NCI-H460 (cell line): ENCODE measurements around the gene GUCY1A1. TPM values are rescaled to one million over a fixed set of nuclear protein-coding genes. Genes with fewer than 3 reads are reported as not detected.
"Not testable (repeated sequence)": the region's sequence is repeated elsewhere in the genome, so short reads cannot be mapped to it uniquely, and the experiment has no call there.

ENCODE experiments used
- DNase-seq: peaks from one replicate; pipeline ENCODE4 v3.0.0-alpha.2; 2016; ENCODE audit warnings: low read depth; ENCODE audit errors: extremely low read depth
- polyA plus RNA-seq: library from polyadenylated mRNA; depleted of rRNA; stranded (reverse); fragments of >200 nt; gene quantifications from 2 replicates; pipeline ENCODE4 v1.2.3, GENCODE V29; 2014; cell fraction: nucleus; rRNA removed
- total RNA-seq: library from RNA; depleted of rRNA; stranded (reverse); fragments of >200 nt; shearing (Covaris generic); gene quantifications from 2 replicates; pipeline ENCODE4 v1.2.3, GENCODE V29; 2014; rRNA removed

The GUCY1A1 gene, protein sequence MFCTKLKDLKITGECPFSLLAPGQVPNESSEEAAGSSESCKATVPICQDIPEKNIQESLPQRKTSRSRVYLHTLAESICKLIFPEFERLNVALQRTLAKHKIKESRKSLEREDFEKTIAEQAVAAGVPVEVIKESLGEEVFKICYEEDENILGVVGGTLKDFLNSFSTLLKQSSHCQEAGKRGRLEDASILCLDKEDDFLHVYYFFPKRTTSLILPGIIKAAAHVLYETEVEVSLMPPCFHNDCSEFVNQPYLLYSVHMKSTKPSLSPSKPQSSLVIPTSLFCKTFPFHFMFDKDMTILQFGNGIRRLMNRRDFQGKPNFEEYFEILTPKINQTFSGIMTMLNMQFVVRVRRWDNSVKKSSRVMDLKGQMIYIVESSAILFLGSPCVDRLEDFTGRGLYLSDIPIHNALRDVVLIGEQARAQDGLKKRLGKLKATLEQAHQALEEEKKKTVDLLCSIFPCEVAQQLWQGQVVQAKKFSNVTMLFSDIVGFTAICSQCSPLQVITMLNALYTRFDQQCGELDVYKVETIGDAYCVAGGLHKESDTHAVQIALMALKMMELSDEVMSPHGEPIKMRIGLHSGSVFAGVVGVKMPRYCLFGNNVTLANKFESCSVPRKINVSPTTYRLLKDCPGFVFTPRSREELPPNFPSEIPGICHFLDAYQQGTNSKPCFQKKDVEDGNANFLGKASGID
- total RNA-seq: 0.55 and 0.92 TPM in 2 replicates
- polyA plus RNA-seq: 1.7 and 2.4 TPM in 2 replicates

DNA sequence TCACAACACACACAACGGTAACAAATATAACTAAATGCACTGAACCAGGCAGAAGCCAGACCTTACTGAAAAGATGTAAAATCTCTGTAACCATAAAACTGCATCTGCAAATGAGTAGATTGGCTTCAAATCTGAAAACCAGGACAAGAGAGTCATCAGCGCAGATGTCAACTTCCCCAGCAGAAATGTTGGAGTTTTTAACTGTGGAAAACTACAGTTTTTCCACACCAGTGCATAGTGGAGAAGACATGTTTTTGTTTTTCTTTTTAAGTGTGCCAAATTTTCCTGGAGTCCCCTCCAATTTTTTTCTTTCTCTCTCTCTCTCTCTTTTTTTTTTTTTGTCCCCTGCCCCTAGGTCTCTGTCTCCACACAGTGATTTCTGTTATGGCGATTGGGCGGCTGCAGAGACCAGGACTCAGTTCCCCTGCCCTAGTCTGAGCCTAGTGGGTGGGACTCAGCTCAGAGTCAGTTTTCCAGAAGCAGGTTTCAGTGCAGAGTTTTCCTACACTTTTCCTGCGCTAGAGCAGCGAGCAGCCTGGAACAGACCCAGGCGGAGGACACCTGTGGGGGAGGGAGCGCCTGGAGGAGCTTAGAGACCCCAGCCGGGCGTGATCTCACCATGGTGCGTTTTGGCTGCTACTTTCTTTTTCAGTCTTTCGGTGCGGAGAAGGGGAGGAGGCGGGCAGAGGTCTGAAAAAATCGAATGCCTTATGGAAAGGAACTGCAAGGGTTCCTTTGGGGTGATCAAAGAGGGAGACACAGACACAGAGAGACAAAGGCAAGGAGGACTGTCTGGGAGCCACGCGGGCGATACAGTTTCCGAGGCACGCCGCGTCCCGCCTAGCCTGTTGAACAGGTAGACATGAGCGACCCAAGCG is at the start of gene GUCY1A1:
TSS of gene GUCY1A1 (plus strand) at position 505 of the 878 bp plus-strand sequence. CDS start 30,020 bp downstream, outside the sequence.
- no peak for DNase-seq

DNA sequence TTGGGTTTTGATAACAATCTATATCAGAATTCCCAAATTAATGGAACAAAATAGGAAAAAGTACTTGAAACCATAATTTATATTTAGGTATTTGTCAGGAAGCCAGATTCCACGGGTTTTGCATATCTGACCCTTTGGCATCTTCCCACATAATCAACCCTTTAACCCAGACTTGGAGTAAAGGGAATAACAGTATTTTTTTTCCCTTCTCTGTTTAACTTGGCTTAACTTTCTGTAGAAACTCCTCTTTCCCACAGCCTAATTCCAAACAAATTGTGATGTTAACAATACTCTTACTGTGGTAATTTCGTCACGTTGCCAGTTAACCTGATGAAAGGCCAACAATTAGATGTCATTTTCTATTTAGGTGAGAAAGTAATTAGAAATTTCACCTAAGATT is 49.4 kb upstream of the GUCY1A1 start:
- DNase-seq: no peak

DNA sequence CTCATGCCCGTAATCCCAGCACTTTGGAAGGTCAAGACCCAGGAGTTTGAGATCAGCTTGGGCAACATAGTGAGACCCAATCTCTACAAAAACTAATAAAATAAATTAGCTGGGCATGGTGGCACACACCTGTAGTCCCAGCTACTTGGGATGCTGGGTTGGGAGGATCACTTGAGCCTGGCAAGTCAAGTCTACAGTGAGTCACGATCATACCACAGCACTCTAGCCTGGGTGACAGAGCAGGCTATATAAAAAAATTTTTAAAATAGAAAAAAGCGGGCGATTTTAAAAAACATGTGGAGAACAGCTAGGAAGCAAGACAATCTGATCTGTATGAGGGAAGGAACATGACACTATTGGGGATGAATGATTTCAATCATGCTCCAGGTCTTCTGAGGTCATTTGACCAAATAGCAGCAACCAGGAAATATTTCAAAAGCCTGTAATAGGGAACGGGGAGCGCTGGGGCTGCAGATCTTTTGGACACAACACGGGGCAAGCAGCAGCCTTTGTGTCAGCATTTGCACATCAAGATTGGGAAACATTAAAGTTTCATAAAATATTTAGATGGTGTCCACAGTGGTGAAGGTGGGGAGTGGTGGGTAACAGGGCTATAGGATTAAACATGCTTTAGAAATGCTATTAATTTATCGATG is 48.3 kb upstream of the GUCY1A1 start:
- DNase-seq: no peak

DNA sequence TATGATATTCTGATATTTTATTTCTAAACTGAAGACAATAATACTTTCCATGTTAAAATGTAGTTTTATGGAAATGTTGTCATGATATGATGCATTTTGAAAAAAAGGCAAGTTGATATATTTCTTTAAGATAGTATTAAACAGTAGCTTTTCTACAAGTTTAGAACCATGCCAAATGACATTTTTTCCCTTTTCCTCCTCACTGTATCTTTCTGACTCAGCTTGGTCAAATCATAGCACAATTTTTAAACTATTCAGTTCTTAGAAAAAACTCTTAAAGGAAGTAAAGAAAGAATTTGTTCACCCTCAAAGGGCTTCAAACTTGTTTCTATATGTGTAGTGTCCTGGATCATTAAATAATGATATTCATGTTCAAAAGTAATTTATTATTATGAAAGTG is 46.0 kb upstream of the GUCY1A1 start:
- DNase-seq: no peak

DNA sequence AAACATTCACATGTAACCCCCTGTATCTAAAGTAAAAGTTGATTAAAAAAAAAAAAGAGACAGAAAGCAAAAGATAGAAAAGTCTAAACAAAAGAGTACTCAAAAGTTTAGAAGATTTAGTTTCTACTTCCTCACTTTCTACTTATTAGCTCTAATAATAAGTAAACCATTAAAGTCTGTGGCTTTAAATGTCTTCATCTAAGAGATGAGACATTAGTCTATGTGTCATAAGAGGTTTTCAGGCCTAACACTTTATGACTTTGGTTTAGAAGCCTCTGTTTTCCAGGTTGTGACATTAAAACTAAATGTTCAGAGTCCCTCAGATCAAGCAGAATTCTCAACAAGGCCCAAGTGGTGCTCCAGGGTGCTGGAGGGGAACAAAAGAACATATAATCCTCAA is 42.2 kb upstream of the GUCY1A1 start:
- no peak for DNase-seq

DNA sequence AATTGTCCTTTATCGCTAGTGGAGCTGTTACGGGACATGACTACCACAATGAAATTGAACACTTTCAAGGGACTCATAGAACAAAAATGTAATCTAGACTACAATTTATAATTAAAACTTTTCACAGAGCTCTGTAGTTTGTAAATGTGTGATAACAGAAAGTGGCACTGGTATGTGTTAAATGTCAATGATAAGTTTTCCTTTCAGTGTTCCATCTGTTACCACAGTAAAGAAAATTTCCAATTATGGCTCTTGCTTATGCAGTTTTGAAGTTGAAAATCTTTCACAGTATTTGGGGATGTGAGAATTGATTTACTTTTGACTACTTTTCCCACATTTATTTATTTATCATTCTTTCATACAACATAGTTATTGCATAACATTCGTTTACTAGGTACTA is 40.1 kb upstream of the GUCY1A1 start:
- no peak for DNase-seq

DNA sequence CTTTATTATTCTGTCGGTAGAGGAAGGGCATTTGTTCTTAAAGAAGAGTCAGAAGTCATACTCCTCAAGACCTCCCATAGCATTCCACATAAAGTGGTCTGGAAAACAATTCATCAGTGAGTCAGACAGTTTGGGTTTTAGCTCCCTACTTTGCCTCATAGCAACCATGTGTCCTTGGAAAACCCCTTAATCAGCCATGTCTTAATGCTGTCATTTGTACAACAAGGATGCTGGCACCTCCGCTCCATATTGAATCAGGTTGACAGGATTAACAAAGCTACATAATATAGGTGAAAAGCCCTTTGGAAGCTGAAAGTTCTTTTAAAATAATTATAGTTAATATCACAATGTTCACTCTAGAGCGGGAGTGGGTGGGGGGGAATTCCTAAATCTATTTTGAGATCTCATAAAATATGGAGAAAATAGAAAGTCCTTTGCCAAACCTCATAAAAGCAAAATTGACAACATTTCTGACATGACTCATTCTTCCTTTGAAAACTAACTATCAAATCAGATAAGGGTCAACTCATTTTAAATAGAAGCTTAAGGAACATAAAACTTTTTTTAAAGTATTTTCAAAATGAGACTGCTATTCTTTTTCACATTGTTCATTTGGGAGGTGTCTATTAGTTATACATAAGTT is 37.3 kb upstream of the GUCY1A1 start:
- no peak for DNase-seq

DNA sequence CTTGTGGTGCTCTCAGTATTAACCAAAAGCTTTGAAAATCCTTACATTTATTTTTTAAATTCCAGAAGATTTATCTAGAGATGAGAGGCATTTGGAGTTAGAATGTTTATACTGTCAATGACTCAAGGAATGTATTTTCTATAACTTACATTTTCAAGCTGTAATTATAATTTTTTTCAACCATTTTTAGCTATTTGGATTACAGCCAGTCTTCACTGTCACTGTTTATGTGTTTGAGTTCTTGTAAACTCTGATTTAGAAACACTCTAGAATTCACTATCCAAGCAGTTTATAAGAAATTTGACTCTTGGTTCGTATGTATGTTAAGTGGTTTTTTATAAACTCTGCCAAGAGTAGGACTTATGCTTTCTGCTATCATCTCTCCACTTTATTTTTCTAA is 36.7 kb upstream of the GUCY1A1 start:
- DNase-seq: no peak

DNA sequence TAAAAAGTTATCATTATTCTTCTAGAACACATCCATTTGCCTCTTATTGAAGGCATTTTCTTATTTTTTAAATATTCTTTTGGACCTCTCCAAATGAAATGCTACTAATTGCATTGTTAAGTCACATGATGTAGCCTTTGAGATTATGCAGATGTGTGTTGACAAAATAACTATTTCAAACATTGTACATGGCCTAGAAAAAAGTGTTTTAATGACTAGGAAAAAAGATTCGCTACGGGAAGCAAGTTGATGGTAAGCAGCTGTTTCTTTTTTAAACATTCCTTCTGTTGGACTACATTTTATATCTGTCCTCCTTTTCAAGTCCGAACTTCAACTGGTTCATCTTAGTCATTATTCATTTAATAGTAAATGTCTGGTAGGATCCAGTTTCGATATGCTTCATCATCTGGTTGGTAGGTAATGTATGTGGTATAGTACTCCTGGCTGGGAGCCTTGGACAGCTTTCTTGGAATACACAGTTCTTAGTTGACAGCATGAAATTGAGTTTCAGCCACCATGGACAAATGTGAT is 34.3 kb upstream of the GUCY1A1 start:
- DNase-seq: no peak

DNA sequence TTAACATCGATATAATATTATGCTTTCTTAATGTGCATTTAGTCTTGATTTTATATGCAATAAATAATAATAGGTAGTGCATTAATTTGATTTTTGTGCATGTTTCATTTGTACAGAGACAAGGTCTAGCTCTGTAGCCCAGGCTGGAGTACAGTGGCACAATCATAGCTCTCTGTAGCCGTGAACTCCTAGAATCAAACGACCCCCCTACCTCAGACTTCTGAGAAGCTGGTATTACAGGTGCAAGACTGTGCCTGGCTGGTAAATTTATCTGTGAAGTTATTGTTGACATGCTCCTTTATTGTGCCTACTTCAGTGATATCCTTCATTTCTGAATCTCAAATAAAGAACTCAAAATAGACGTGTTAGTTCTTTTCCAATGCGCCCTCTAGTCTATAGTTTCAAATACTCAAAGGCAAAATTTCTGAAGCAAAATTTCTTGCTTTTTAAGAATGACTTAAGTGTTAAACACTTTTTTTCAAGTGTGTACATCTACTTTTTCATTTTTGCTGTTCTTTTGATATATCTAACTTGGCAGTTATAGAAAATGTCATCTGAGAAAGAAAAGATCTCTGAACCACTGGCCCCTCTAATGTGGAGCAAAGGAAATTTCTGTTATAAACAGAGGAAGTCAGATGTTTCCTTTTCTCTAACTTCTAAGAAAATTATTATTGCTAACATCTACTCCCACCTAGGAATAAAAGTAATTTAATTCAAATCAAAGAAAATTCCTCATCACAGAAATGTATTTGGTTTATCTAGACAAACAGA is 28.3 kb upstream of the GUCY1A1 start:
- no peak for DNase-seq

DNA sequence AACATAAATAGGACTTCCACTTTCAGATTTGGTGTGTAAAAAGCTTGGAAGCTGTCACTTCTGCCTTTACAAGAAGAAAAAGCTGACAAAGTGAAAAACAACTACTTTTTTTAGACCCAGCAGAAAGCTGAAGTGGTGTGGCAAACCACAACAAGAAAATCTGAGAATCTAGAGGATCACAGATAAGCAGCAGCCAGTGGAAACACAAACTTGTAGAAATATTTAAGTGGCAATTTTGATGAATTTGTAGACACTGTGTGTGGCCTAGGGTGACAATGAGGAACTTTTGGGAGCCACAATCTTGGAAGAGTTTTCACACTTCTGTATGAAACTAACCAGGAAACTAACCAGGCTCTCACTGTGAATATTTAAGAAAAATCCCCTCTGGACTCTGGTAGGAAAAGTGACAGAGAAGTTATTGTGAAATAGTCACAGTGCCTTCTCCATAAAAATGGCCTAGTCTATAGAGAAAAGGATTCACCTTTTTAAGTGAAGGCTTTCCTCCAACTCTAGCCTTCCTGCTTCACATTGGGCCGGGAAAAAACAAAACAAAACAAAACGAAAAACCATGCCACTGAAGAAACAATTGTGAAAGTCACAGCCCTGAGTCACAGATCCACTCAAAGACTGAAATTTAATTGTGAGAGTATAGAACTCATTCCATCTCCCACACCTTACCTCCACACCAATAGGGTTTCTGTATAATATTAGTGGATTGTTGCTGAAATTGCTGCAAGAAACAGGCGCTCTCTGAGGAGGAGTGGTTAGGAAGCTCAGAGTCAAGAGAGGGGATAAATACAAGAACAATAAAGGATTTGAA is 26.7 kb upstream of the GUCY1A1 start:
- no peak for DNase-seq

DNA sequence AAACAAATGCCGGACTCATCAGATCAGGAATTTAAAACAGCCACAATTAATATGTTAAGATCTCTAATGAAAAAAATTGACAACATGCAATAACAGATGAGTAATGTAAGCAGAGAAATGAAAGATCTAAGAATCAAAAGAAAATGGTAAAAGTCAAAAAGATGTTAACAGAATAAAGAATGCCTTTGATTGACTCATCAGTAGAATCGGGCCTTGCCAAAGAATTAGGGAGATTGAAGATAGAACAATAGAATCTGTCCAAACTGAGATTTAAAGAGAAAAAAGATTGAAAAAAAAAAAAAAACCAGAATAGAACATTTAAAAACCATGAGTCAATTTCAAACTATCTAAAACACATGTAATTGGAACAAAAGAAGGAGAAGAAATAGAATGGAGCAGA is 25.9 kb upstream of the GUCY1A1 start:
- no peak for DNase-seq

DNA sequence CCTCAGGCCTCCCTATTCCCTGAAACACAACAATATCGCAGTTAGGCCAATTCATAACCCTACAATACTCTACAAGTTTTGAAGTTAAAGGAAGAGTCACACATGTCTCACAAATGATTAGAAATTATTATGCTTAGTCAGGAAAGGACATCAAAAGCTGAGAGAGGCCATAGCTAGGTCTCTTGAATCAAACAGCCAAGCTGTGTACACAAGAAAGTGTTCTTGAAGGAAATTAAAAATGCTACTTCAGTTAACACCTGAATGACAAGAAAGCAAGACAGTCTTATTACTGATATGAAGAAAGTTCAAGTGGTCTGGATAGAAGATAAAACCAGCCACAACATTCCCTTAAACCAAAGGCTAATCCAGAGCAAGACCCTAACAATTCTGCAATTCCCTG is 23.6 kb upstream of the GUCY1A1 start:
- no peak for DNase-seq

DNA sequence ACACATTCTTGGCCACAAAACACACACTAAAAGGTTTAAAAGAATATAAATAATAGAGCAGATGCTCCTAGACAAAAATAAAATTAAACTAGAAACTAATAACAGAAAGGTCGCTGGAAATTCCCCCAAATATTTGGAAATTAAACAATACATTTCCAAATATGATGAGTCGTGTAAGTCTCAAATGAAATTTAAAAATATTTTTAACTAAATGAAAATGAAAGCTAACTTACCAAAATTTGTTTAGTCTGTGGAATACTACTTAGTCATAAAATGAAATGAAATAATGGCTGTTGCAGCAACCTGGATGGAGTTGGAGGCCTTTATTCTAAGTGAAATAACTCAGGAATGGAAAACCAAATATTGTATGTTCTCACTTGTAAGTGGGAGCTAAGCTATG is 20.6 kb upstream of the GUCY1A1 start:
- no peak for DNase-seq

DNA sequence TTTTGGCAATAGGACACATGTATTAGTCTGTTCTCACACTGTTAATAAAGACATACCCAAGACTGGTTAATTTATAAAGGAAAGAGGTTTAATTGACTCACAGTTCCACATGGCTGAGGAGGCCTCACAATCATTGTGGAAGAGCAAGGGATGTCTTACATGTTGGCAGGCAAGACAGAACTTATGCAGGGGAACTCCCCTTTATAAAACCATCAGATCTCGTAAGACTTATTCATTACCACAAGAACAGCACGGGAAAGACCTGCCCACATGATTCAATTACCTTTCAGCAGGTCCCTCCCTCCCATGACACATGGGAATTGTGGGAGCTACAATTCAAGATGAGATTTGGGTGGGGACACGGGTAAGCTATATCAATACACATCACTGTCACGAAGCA is 15.9 kb upstream of the GUCY1A1 start:
- not testable (repeated sequence) for DNase-seq

DNA sequence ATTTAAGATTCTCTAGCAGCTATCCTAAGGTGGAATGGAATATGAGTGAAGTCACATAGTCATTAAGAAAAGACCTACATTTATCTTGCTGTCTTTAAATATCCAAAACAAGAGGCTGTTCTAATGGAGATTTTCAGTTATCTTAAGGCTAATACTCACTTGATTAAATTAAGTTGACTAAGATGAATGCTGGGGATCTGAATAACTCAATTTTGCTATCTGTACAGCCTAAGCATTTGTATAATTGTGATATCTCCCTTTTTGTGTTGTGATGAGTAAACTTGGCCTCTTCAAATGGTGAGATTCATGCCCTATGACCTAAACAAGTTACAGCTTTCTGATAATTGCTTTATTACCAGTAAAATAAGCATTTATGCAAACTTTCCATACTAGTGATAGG is 13.6 kb upstream of the GUCY1A1 start:
- no peak for DNase-seq

DNA sequence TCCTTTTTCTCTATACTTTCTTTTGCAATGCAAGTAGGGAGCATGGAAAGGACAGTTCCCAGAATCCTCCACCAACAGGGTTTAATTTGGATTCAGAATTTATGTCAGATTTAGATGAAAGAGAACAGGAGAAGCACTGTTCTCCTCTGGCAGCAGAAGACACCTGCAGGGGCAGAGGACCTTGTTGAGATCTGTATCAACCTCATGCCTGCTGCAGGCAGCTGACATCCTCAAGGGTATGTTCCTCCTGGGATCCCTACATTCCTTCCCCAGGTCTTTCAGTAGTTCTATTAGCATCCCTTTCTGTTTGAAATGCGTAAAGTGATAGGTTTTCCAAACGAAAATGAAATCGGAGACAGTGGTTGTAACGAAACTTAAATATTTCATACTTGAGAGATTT is 10.6 kb upstream of the GUCY1A1 start:
- no peak for DNase-seq

DNA sequence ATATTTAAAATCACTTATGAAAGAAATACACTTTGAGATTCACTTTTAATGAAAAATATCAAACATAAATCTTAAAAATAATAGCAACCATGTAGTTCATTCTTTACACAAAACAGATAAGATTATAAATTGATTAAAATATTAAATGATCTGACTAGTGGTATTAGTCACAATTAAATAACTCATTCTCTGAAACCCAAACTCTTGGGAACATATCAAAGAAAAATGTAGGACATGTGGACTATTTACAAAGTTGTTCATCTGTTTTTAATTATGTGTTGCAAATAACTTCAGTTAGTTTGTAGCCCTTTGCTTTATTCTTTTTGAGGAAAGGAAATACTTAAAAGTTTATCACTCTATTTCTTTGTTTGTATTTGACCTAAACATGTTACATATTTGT is 9.5 kb upstream of the GUCY1A1 start:
- DNase-seq: no peak
